HG03469 (cell line): ENCODE results near the gene ELAVL3.
"Not testable (repeated sequence)": the region's sequence is repeated elsewhere in the genome, so short reads cannot be mapped to it uniquely, and the experiment has no call there.

Experiments
- ATAC-seq: cut with Tn5 transposase; IDR thresholded peaks from one replicate; pipeline ENCODE4 v1.9.1; 2021; ENCODE audit warnings: mild to moderate bottlenecking, moderate library complexity, moderate number of reproducible peaks; ENCODE audit not compliant: unreplicated experiment

ELAVL3 gene

DNA sequence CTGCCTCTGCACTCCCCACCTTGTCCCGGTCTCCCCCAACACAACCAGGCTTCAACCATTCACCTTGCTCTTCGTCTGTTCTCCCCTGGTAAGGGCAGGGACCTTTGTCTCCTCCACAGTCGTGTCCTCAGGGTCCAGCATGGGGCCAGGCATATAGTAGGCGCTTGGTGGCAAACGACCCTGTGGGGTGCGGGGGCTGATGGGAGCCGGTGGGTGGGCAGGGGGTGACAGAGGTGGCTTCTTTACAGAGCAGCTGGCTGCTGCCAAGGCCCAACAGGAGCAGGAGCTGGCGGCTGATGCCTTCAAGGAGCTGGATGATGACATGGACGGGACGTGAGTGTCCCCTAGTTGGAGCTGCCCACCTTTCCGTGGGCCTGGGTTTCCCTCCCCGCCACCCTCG is 35.7 kb downstream of the ELAVL3 start:
- ATAC-seq: no peak

DNA sequence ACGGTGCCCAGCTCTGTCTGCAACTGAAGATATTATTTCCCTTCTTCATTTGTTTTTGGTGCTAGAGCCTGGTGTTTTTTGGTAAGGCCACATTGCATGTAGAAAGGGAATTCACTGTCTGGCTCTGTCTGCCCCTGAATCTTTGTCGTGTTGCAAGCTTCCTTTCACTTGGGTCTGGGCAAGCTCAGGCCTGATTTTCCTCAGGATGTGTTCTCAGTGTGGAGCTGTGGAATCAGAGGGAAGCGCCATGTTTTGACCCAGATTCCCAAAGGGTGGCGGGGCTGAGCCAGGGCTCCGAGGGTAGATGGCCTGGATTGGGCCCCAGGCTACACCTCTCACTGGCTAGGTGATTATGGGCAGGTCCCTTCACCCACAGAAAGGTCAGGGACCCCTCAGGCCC is 36.8 kb downstream of the ELAVL3 start:
- no peak for ATAC-seq

DNA sequence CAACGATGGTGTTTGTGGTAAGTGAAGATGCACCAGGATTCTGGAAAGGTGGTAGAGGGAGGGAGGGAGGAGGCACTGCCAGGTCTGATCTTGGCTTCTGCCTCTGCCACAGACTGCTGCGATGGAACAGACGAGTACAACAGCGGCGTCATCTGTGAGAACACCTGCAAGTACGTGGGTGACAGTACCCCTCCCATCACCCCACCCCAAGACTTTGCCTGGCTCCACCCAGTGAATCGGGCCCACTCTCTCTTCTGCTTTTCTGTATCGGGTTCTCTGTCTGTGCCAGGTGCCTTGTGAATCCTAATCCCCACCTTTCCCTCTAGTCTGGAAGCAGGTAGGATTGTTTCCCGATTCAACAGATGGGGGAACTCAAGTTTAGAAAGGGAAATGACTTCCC is 42.9 kb downstream of the ELAVL3 start:
- ATAC-seq: no peak

DNA sequence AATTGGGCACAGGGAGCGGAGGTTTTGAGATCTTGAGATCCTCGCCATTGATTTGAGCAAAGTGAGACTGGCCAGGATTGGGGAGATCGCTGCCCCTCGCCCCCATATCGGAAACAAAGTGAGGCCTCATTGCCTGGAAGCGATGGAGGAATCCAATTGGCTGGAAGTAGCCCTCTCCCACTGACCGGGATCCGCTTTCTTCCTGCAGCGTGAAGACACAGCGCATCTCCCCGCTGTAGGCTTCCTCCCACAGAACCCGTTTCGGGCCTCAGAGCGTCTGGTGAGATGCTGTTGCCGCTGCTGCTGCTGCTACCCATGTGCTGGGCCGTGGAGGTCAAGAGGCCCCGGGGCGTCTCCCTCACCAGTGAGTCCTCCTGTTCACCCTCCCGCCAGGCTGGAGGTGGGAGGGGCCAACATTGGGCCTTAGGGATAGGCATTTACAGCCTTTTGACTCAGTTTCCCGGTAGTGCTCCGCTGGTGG is 45.0 kb downstream of the ELAVL3 start:
- no peak for ATAC-seq

DNA sequence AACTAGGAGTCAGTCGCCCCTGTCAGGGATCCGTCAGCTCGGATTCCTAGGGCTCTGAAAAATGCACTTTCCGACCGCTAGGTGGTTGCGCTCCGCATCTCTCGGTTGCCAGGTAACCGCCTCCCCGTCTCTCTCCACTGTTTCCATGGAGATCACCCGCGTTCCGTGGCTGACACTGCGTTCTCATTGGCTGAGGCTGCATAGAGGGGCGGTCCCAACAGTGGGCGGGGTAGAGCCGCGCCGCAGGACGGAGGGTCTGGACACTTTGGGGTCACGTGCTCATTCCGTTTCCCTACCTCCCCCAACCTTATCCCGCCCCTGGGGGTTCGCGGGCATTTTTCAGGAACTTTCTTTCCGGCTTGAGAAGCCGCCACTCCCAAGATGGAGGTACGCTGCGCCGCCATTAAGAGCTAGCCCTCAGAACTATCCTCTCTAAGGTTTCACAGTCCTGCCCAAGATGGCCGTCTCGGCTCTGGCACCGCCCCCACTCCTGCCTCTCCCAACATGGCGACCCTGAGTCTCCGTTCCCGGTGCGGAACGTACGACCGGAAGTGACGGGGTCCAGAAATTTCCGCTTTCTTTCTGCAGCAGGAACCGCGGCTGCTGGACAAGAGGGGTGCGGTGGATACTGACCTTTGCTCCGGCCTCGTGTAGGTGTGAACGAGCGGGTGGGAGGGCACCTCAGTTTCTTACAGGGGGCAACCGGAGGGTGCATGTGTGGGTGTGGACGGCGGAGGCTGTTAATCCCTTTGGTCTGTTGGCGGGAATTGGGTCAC is 45.6 kb downstream of the ELAVL3 start, which contains the start of the genes ODAD3 and PRKCSH:
Gene ODAD3 (minus strand): TSS at position 65 of the 776 bp plus-strand sequence. CDS start 105 bp downstream, outside the sequence.
Gene PRKCSH (plus strand): TSS at position 579 of the 776 bp plus-strand sequence. CDS start 483 bp downstream, outside the sequence.
- peak; percentile 76 for ATAC-seq

DNA sequence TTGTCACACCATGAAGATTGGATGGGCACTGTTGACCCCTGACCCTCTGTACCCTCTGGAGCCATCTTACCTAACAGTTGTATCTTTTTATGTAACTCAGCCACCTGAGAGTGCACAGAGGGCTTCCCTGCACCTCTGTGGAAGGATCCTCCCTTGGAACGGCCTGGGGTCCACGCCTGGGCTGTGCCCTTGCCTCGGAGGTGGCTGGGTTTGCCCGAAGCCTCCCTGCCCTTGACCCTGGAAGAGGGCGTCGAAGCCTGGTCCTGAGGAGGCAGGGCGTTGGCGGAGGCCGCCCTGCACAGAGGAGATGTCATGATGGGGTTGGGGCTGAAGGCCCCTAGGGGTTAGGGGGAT is 46.2 kb downstream of the ELAVL3 start:
- ATAC-seq: no peak

DNA sequence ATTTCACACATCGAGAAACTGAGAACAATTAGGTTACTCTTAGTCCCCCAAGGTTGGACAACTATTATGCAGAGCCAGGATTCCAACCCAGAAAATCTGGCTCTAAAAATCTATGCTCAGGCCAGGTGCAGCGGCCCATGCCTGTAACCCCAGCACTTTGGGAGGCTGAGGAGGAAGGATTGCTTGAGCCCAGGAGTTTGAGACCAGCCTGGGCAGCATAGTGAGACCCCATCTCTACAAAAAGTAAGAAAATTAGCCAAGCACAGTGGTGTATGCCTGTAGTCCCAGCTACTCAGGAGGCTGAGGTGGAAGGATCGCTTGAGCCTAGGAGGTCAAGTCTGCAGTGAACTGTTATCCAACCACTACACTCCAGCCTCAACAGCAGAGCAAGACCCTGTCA is 47.3 kb downstream of the ELAVL3 start:
- ATAC-seq: not testable (repeated sequence)

DNA sequence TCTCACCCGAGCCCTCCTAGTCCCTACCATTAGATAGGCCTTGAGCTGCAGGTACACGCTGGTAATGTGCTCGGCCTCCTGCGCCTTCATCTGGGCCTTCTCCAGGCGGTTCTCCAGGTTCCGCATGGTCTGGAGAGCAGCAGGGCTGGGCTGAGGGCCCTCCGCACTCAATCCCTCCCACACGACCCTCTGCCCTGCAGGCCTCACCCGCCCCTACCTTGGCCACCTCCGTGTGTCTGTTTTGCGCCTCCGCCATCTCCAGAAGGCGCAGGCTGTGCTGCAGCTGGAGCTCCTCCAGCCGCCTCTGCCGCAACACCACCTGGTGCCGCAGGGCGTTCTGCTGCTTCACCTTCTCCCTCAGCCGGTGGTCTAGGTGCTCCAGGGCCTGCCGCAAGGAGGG is 54.2 kb downstream of the ELAVL3 start:
- ATAC-seq: no peak

DNA sequence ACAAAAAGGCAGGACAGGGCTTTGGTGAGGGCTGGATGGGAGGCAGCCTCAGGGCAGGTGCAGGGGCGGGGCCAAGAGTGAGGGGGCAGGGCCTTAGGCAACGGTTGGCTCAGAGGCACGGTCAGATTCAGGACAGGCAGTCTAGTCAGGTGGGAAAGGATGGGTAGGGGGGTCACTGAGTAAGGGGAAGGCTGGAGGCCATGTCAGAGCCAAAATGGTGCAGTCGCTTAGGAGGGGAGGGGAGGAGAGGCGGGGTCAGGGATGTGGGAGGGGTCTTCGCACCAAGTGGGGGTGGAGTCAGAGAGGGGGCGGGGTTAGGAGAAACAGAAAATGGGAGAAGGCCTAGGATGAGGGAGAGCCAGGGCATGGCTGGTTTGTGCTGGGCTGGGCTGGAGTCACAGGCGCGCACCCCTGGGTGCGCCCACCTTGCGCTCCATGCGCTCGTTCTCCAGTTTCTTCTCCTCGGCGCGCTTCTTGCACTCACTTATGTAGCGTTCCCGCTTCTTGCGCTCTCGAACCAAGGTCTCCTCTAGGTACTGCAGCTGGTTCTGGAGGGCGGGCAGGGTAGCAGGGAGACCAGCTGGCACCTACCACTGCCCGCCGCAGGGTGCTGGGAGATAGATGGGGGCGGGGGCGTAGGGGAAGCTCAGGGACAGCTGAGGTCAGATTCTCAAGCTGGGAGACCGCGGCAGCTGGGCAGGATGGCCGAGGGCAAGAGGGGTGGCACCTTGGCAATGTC is 55.0 kb downstream of the ELAVL3 start:
- no peak for ATAC-seq

DNA sequence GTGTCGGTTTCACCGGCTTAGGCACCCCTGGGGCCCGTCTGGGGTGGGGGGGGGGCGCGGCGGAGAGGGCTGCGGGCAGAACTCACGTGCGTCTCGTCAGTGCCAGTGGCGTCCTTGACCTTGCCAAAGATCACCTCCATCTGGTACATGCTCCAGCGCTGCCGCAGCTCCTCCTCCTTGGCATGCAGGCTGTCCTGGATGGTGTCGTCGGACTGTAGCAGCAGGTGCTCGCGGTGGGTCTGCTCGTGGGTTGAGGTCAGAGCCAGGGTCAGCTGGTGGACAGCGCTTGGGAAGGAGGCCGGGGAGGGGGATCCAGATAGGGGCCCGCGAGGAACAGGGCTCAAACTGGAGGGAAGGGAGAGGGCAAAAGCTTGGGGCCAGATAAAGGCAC is 57.1 kb downstream of the ELAVL3 start:
- ATAC-seq: no peak

DNA sequence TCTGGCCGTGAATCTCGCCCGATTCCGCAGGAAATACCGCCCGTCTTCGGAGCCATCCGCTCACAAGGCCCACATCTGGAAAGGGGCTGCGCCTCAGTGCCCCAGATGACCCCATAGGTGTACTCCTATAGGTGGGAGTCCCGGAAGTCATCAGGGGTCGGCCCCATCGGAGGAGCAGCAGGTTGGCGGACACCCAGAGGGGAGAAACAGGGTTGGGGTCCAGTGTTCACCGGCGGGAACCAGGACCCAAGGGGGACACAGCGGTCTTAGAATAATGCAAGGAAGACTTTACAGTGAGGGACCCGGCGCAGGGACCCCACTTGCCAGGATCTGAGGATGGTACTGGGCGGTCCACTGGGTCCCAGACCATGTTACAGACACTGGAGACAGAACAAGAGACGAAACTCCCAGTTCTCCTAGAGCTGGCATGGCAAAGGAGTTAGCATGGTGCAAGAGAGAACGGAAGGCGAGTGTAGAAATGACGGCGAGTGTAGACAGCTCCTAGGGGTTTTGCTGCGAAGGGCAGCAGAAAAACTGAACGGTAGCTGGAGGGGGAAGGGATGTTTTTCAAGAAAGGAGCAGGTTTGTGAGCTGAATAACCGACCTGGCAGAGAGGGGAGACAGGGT is 57.6 kb downstream of the ELAVL3 start:
- no peak for ATAC-seq

DNA sequence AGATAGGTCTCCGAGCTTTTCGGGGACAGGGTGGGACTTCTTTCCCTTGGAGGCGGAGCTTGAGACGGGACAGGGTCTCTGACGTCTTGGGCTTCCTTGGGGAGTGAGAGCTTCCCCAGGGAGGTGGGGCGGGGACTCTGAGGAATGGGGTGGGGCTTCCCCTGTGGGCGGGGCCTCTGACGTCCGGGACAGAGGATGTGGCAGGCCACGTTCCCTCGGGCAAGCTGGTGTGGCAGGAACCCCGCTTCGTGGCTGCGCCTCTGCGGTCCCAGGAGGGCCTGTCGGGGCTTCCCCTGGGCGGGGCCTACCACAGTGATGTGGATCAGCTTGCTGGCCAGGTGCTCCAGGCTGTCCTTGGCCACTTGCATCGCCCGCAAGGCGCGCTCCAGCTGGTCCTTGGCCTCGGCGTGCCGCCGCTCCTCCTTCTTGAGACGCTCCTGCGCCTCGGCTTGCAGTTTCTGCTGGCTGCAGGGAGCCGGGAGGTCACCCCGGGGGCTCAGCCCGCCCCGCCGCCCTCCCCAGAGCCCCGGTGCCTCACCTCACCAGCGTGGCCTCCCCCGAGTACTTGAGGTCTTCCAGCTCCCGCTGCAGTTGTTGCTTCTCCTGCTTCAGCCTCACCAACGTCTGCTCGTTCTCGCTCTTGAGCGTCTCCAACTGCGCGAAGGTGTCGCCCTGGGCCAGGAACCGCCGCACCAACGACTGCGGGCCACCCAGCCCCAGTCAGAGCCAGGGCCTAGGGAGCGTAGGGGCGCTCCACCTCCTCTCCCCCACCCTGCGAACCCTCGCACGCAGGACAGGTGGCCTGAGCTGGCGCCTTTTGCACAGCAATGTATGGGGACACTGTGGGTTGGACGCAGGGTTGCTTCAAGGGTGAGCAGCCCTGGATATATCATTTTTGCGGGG is 58.4 kb downstream of the ELAVL3 start:
- peak; percentile 49 for ATAC-seq

DNA sequence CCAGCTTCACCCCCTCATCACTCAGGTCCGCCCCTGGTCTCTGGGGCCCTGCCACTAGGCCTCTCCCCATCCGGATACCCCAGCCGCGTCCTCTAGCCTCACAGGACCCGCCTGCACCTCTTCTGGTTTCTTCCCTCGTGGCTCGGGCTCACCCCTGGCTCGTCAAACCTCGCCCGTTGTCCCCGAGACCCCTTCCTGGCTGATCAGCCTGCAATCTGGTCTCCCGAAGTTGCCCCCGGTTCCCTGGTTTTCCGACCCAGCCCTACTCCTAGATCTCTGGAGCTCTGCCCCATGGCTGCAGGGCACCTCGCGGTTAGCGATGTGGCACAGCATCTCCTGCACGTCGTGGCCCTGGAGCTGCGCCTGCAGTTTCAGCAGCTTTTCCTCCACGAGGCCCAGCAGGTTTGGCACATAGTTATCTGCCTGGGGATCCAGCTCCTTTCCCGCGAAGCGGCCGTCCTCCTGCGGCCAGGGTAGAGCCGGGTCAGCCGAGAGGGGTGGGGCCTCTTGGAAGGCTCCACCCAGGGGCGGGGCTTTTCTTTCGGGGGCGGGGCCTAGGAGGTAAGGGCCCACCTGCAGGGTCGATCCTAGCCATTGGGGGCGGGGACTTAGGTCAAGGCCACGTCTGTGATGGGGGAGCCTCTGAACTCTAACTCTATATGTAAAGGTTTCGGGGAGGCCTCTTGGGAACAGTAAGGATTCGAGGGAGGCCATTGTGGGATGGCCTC is 59.3 kb downstream of the ELAVL3 start:
- ATAC-seq: no peak

DNA sequence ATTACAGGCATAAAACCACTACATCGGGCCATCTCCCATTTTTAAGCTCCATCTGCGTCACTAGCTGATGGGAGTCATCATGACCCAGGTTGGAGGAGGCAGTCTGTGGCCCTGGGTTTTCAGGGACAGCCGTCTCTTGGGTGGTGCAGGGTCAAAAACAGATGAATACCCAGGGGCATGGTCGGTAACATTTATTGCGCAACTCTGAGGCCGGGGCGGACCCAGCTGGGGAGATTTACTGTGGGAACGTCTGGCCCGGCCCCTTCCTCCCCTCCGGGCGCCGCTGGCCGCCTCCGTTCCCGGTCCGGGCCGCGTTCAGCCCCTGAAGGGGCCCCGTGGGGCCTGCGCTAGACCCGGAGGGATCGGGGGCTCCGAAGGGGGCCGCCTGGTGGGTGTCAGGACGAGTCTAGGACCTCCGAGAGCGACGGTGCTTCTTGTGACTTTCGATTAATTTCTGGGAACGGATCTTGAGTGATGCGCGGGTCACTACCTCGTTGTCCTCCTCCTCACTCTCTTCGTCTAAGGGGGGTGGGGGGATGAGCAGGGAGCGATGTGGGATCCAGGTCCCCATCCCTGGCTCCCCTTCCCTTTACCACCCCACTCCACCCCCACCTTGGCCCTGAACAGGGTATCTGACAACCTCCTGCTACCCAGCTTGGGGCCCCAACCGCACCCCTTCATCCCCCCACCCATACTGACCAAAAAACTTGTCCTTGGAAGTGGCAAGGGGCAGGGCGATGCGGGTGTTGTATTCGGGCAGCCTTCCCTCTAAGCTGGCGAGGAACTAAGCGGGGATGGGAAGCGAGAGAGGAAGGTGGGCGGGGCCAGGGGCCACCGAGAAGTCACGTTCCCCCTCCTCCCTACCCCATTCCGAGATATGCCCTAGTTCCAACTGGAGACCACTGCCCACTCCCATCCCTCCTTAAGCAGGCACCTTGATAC is 60.1 kb downstream of the ELAVL3 start:
- ATAC-seq: no peak

DNA sequence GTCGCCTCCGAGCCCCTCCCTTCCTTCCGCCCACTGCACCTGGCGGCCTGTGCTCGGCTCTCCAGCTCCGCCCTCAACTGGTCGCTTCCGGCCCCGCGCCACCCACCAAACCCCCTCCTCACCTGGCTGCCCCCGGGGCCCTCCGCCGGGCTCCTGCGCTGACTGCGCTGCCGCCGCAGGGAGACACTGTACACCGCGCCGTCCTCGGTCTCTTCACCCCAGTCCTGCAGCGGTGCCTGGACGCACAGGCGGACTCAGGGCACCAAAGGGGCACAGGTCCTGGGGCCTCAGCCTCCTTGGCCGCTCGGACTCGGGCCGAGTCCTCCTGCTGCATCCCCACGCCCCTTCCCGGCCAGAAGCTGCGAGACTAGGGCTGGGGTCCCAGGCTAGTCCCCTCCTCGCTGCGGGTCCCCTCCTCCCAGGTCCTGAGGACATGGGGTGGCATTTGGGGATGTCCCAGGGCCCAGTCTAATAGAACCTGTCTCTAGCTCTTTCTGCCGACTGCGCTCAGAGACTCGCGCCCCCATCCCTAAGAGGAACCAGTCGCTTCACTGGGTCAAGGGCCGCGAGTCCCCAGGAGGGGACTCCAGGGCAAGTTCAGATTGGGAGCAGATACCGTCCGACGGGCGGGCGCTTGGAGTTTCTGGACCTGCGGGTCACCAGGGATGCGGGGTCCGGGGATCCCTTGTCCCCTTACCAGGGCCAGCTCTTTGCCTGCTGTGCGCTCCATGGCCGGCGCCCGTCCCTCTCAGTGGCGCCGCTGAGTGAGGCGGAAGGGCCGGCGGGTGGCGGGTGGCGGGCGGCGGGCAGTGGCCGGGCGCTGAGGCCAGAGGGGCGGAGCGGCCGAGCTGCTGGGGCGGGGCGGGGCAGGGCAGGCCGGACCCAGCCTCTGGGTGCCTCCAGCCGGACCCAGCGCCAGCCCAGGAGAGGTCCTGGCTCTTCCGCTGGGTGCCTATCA is 62.0 kb downstream of the ELAVL3 start, which contains the start of gene RGL3:
Gene RGL3 (minus strand): TSS at position 766 of the 958 bp plus-strand sequence. CDS start 36 bp downstream, at position 730.
- no peak for ATAC-seq

DNA sequence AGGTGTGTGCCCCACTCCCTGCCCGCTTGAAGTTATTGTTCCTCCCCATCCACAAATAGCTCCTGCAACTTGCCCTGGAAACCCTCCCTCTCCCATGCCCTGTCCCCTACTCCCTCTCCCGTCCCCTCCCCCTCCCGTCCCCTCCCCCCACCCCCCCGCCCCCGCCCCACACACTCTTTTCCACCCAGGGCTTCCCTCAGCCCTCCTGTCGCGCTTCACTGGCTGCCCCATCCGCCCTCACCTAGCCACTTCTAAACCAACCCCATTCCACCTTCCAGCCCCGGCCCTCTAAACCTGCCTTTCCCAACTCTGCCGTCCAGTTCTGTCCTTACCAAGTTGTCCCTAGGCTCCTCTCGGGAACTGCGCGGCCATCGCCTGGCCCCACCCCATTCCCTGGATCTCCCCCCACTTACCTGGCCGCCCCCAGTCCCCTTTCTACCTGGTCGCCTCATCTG is 62.7 kb downstream of the ELAVL3 start:
- ATAC-seq: no peak

DNA sequence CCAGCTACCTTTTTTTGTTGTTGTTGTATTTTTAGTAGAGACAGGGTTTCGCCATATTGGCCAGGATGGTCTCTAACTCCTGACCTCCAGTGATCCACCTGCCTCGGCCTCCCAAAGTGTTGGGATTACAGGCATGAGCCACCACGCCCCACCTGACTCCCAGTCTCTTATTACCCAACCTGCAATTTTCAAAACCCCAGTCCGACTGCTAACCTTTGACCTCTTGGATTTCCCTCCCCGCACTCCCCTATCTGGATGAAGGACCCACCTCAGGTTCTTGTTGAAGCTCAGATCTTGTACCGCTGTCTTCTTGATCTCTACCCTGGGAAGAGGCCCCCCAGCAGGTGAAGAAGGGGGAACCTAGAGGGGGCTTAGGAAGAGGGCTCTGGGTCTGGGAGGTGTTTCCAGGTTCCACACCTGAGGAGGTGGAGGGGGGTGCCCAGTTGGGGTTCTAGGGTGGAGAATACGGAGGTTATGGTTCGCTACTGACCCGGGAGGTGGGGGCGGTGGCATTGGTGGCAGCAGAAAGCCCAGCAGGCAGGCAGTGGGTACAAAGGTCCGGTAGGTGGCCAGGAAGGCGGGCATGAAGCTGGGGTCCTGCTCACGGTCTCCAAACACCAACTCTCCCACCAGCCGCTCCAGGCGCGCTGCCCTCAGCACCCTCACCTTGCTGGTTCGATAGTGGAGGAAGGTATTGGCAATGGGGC is 64.3 kb downstream of the ELAVL3 start:
- ATAC-seq: no peak
